Measurements from ENCODE around the gene ABCA12. TPM values are rescaled to one million over a fixed set of nuclear protein-coding genes. Genes with fewer than 3 reads are reported as not detected.

The ABCA12 gene
- total and polyA plus RNA-seq, 2 of the 8 experiments (the other 6 are each of a cell fraction or from before 2014, with no cell fraction given) = not detected

DNA sequence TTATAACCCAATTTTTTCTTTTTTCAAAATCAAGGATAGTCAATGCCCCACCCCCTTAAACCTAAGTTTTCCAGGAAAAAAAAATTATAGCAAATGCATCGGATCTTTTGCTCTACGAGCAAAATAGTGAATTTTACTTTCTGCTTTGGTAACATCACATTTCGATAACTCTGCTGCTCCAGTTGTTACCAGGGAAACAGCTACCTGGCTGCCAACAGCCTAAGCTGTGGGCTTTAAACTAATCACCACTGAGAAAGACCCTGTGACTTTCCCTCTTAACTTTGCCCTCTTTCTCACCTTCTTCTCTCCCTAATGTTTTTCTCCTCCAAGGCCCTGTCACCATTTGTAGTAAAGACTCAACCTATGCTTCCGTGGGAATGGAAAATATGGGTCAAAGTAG, 145.5 kb downstream of the ABCA12 start (continued):
- no peak for TF ChIP-seq MAFK (IDR thresholded peaks at IDR 0.05; ENCODE audit: low read depth, low read length)
- TF ChIP-seq ATF3 (IDR thresholded peaks at IDR 0.05; ENCODE audit: insufficient read depth, low read depth, low read length) = no peak
